ENCODE results near the gene RNASE1.

RNASE1 gene

GRCh38 chr14:20807304-20808161 lies 4.9 kb upstream of the RNASE1 start:
- DNase-seq, result no peak

DNA sequence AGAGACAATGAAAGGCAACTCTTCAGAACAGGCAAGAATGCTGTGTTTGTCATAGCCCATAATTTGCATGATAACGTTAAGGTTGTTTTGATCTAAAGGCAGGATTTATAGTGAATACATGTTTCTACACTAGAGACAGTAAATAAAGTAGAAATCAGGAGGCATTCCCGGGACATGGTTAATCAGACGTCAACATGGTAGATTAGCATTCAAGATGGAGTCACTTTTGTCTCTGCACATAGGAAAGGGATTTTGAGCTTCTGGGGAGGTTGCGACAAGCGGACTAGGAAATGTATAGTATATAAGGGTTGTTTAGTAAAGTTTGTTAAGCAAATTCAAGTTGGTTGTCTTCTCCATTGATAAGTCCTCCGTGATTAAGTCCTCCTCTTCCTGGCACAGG lies 2.8 kb upstream of the RNASE1 start:
- DNase-seq, result no peak

DNA sequence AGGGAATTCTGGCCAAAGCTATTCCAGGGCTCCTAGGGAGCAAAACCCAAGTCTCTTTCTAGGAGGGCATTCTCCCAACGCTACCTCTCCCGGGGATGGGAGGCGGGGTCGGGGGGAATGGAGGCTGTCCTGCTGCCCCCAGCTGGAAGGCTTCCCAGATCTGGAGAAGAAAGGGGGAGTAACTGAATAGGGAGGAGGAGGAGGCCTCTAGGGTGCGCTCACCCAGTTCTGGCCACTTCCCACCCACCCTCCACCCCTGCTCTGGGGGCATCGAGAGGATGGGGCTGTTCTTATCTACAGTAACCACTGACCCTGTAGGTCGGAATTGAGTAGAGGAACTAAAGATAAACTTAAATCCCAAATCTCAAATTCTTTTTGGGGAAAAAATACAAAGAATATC lies 579 bp upstream of the RNASE1 start:
- no peak for DNase-seq

DNA sequence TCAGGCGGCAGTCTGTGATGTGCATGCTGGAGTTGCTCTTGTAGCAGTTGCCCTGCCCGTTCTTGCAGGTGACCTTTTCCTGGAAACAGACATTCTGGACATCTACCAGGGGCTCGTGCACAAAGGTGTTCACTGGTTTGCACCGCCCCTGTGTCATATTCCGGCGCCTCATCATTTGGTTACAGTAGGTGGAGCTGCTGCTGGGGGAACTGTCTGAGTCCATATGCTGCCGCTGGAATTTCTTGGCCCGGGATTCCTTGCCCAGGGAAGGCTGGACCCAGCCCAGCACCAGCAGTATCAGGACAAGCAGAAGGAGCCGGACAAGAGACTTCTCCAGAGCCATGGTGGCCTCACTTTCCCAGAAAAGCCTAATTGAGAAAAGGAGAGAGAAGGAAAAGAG lies 918 bp downstream of the RNASE1 start:
- DNase-seq, result no peak

DNA sequence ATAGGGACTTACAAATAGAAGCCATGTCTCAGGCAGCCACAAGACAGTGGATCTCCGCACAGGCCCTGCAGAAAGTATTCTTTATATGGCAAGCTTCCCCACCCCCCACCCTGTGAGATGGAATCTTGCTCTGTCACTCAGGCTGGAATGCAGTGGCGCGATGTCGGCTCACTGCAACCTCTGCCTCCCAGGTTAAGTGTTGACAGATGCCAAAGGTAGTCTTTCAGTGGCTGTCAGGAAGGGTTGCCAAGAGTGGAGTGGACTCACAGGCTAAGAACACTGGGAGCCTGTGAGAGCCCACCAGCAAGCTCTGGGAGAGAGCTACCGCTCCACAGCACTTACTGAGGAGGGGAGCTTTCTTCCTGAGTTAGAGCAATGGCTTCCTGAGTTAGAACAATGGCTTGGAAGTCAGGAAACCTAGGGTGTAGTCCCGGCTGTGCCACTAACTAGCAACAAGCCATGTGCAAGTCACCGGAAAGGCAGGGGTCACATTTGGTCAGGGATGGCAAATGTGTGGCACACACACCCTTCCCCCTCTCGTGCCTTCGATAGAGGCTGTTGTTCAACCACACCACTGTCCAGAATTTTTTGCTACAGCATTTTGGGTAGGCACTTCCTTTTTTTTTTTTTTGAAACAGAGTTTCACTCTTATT lies 2.6 kb downstream of the RNASE1 start:
- no peak for DNase-seq

- no peak for DNase-seq
These were observed 3.2 kb downstream of the RNASE1 start for GRCh38 chr14:20799456-20799891.

DNA sequence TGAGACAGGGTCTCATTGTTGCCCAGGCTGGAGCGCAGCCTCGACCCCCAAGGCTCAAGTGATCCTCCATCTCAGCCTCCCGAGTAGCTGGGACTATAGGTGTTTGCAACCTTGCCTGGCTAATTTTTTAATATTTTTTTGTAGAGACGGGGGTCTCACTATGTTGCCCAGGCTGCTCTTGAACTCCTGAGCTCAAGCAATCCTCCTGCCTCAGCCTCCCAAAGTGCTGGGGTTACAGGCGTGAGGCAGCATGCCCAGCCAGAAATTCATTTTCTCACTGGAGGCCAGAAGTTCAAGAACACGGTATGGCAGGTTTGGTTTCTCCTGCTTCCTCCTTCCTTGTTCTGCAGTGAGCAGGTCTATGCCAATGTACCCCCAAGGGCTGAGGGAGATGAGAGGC lies 3.7 kb downstream of the RNASE1 start:
- DNase-seq, result no peak

DNA sequence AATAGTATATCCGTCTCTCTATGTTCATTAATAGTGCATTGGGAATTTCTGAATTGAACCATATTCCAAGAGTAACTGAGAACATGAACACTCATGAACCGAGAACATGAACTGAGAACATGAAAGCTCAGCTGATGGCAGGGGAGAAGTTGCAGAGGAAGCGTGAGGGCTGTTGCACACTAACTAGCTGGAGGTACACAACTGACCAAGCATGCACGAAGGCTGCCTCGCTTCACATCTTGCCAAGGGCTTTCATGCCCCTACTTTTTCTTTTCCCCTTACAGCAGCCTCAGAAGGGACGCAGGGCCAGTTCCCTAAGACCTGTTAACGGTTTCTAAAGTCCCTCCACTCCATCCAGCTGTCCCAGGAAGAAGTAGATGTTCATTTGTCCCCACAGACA lies 4.3 kb downstream of the RNASE1 start:
- DNase-seq, result no peak

GRCh38 chr14:20797164-20797563 lies 5.5 kb downstream of the RNASE1 start:
- no peak for DNase-seq

DNA sequence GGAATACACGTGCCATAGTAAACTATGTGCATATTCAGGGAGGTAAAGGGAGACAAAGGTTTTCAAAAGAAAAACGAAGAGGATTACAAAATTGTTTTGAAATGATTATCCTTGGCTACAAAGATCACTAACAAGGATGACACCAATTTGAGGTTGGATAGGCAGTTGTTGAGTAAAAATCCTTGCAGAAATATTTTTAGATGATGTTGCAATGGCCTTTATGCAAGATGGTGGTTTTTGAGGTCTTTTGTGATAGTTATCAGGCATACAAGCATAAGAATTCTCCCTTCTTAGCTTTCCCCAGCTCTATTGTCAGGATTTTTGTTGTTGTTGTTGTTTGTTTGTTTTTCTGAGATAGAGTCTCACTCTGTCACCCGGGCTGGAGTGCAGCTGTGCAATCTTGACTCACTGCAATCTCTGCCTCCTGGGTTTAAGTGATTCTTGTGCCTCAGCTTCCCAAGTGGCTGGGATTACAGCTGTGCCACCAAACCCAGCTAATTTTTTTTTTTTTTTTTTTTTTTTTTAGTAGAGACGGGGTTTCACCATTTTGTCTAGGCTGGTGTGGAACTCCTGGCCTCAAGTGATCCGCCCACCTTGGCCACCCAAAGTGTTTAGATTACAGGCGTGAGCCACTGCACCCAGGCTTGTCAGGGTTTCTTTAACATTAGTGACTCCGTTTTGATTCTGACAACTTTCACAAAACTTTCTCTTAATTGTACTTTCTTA lies 7.8 kb downstream of the RNASE1 start:
- DNase-seq, result peak in 1 of 5 experiments; percentile 45

- peak in 1 of 5 experiments; percentile 51 for DNase-seq
These were observed 10.1 kb downstream of the RNASE1 start for GRCh38 chr14:20792556-20792955.

- DNase-seq, result no peak
These were observed 11.0 kb downstream of the RNASE1 start for GRCh38 chr14:20791597-20791996.

- no peak for DNase-seq
These were observed 11.5 kb downstream of the RNASE1 start for GRCh38 chr14:20791187-20791586.

DNA sequence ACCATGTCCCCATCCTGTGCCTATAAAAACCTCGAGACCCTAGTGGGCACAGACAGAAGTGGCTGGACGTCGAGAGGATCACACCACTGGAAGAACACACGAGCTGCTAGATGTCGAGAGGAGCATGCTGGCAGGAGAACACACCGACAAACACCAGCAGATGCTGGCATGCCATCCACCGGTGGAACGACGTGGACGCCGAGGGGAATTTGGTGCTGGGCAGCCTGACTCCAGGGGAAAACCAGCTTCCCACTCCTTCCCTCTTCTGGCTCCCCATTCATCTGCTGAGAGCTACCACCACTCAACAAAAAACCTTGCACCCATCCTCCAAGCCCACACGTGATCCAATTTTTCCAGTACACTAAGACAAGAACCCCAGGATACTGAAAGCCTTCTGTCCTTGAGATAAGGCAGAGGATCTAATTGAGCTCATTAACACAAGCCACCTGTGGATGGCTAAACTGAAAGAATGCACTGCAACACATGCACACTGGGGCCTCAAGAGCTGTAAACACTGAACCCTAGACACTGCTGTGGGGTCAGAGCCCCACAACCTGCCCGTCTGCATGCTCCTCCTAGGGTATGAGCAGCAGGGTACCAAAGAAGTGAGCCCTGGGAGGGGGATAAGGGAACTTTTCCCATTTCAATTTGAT lies 12.1 kb downstream of the RNASE1 start:
- DNase-seq, result no peak

DNA sequence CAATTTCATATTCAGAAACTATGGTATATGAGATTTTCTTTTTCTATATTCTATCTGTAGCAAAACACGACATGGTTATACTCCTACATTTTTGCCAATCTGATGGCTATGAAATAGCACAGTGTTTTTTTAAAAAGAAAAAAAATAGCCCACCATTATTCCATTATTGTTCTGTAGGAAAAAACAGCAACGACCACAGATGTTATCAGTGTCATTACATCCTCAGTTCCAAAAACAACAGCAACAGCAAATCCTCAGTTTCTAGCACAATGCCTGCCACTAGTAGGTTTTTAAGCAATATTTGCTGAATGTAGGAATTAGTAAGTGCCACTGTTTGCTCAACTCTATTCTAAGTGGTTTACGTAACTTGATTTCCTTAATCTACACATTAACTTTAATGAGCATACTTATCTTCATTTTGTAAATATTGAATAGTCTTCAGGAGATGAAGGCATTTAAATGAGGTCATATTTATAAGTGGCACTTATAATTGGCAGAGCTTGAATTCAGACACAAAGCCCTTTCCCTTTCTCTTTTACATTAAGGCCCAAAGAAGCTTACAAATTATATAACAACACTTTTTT lies 13.3 kb downstream of the RNASE1 start:
- DNase-seq, result no peak

- no peak for DNase-seq
These were observed 15.6 kb downstream of the RNASE1 start for GRCh38 chr14:20787025-20787424.

- peak in 1 of 5 experiments; percentile 83 for DNase-seq
These were observed 20.3 kb downstream of the RNASE1 start for GRCh38 chr14:20782280-20782890.

DNA sequence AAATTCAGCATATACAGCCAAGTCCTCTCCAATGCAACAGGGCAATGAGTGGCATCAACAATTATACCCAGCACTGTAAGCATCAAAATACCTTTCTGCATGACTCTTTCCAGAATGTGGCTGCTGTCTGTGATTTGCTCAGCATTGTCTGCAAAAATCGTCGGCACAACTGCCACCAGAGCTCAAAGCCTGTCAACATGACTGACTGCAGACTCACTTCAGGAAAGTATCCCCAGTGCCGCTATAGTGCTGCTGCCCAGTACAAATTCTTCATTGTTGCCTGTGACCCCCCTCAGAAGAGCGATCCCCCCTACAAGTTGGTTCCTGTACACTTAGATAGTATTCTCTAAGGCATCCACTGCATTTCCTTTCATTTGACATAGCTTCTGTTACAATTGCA lies 20.8 kb downstream of the RNASE1 start:
- DNase-seq, result peak in 1 of 5 experiments; percentile 77

DNA sequence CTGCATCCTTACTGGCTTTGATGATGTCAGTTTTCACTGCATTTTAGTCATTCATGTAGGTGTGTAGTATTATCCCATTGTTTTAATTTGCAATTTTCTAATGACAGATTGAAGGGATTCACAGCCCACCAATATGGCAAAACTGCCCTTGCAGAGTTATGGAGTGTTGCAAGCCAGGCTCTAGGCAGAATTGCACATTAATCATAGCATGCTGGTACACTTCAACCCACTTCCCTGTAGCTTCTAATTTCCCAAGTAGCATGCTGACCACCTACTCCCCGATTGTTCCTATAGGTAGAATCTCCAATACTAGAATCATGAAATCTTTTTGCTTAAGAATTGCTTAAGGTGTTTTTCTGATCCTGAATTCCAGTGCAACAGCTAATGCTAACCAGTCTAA lies 26.7 kb downstream of the RNASE1 start:
- no peak for DNase-seq

DNA sequence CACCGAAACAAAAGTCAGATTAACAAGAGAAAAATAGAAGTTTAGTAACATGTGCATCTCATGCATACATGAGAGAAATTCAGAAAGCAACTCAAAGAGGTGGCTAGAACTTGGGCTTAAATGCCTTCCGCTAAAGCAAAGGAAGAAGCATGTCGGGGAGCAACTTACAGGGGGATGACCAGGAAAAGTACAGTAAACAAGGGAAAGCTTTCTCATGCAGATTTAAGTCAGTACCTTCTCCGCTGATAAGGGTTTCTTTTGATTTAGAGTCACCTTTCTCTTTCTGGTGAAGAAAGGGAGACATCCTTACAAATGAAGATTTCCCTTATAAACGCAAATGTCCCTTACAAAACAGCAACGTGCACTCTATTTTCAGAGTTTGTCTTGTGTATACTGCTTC lies 27.6 kb downstream of the RNASE1 start:
- DNase-seq, result no peak

DNA sequence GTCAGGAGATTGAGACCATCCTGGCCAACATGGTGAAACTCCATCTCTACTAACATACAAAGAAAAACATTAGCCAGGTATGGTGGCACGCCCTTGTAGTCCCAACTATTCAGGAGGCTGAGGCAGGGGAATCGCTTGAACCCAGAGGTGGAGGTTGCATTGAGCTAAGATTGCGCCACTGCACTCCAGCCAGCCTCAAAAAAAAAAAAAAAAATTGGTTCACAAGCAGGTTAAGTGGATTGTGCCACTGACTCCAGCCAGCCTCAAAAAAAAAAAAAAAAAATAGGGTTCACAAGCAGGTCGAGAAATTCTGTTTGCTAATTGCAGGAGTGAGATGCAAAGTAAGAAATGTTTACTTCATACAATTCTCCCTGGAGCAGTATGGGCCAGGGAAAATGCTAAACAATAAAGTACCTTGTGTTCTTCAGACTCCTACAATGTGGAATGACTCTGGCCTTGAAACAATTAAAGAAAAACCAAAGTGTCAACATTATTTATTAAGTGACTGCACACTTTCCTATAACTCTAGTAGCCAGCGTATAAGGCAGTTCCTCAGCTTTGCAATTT lies 28.3 kb downstream of the RNASE1 start:
- no peak for DNase-seq

DNA sequence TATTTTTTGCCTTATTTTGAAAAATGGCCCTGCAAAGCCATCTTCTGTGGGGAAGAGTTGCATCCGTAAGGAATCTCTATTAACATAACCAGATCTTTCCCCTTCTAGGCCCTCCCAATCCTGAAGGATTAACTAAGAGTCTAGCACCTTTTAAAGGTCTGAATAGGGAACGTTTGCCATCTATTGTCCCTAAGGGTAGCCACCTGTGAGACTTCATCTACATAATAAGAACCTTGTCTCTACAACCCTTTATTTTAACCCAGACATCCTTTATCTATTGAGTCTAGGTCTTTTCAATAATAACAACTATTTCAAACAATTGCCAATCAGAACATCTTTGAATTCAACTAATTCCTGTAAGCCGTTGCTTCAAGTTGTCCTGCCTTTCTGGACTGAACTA lies 30.0 kb downstream of the RNASE1 start:
- no peak for DNase-seq

Measured in T-helper 2 cell (primary cell).